ENCODE data around the gene ZNRF3. TPM values are rescaled to one million over a fixed set of nuclear protein-coding genes. Genes with fewer than 3 reads are reported as not detected.

ZNRF3 gene
- total RNA-seq, 1 donor: 6.9 TPM

DNA sequence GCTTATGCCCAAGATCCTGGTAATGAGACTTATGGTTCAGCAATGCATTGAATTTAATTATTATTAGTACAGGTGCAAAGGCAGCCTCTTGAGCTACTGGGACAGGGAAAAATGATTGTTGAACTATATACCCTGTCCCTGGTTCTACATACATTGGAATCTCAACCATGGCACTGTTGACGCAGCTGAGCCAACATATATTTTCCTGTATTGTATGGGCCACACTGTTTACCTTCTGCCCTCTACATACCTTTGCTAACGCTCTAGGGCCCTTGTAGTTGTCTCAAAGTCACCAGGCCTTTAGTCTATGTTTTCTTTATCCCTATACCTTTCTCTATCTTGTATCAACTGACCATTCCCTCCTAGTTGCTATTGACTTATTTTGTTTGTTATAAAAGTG is 212.1 kb downstream of the ZNRF3 start:
- H3K9me3 ChIP-seq (ENCODE audit: low read depth, low read length): no peaks in the 10 kb centered on the region
- no peak for DNase-seq (ENCODE audit: insufficient read length, low spot score, missing footprints)
- H3K27me3 ChIP-seq (ENCODE audit: insufficient read depth, low read length): no peaks in the 10 kb centered on the region
- H4K20me1 ChIP-seq (ENCODE audit: insufficient read depth, low read length): no peaks in the 10 kb centered on the region
- H3K79me2 ChIP-seq (ENCODE audit: insufficient read depth, low read length): no peaks in the 10 kb centered on the region
- no peak overlapping the region for H3K27ac ChIP-seq (ENCODE audit: low read depth, low read length)
- no peak overlapping the region for H2AFZ ChIP-seq (ENCODE audit: low read length)
- H3K36me3 ChIP-seq (ENCODE audit: insufficient read depth, low read length): no peaks in the 10 kb centered on the region
- H3K4me1 ChIP-seq (ENCODE audit: insufficient read depth, low read length): peaks cover 15% of the 10 kb centered on the region
- H3K4me2 ChIP-seq (ENCODE audit: insufficient read depth, low read length): no peak overlapping the region
- TF ChIP-seq, protein P1, sequence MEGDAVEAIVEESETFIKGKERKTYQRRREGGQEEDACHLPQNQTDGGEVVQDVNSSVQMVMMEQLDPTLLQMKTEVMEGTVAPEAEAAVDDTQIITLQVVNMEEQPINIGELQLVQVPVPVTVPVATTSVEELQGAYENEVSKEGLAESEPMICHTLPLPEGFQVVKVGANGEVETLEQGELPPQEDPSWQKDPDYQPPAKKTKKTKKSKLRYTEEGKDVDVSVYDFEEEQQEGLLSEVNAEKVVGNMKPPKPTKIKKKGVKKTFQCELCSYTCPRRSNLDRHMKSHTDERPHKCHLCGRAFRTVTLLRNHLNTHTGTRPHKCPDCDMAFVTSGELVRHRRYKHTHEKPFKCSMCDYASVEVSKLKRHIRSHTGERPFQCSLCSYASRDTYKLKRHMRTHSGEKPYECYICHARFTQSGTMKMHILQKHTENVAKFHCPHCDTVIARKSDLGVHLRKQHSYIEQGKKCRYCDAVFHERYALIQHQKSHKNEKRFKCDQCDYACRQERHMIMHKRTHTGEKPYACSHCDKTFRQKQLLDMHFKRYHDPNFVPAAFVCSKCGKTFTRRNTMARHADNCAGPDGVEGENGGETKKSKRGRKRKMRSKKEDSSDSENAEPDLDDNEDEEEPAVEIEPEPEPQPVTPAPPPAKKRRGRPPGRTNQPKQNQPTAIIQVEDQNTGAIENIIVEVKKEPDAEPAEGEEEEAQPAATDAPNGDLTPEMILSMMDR (IDR thresholded peaks at IDR 0.05; ENCODE audit: extremely low read depth, low read depth, low read length): no peak
- no peak overlapping the region for H3K4me3 ChIP-seq (ENCODE audit: insufficient read depth, low read length)

DNA sequence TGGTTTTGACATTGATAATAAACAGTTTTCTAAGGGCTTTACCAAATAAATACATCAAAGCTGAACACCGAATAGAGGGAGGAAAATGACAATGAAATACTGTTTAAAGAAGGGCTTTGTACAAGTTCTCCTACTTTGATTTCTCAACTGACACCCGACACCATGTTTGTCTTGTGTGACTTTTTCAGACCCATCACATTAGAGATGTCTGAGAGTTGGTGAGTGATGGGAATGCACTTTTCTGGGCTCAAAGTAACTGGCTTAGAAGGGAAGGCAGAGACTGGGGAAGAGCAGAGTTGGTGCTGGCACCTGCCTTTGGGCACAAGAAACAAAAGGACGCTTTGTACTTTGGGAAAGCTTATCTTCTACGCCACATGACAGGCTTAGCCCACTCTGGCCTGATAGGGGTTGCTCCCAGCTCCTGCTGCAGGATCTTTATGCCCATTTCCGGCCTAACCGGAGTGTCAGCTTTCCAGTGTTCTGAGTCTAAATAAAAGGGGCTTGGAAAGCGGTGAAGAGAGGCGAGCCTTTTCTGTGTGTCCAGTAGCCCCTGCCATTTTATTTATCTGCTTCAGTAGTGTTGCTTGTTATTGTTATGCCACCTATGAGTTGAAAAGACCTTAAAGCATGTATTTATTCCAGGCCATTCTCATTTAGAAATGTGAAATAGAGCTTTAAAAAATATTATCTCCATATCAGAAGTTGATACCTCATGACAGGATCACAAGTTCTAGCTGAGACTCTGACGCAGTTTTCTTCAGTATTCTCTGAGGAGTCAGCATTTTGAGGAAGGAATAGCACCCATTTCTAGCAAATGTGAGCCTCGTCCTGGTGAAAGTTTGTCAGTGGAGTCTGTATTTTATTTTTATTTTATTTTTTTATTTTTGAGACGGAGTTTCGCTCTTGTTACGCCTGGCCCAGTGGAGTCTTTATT is 213.6 kb downstream of the ZNRF3 start:
- Histone ChIP-seq H3K4me3 (ENCODE audit: insufficient read depth, low read length) (no peak overlapping the region), H3K36me3 (ENCODE audit: insufficient read depth, low read length) (no peaks in the 10 kb centered on the region), H3K4me1 (ENCODE audit: insufficient read depth, low read length) (peaks cover 15% of the 10 kb centered on the region), H3K9me3 (ENCODE audit: low read depth, low read length) (no peaks in the 10 kb centered on the region), H3K27me3 (ENCODE audit: insufficient read depth, low read length) (no peaks in the 10 kb centered on the region), H3K4me2 (ENCODE audit: insufficient read depth, low read length) (no peak overlapping the region), H4K20me1 (ENCODE audit: insufficient read depth, low read length) (no peaks in the 10 kb centered on the region), H3K79me2 (ENCODE audit: insufficient read depth, low read length) (no peaks in the 10 kb centered on the region), H2AFZ (ENCODE audit: low read length) (no peak overlapping the region), H3K27ac (ENCODE audit: low read depth, low read length) (no peak overlapping the region)
- peak; percentile 9 for DNase-seq (ENCODE audit: insufficient read length, low spot score, missing footprints)
- TF ChIP-seq, protein P1 (IDR thresholded peaks at IDR 0.05; ENCODE audit: extremely low read depth, low read depth, low read length): no peak

DNA sequence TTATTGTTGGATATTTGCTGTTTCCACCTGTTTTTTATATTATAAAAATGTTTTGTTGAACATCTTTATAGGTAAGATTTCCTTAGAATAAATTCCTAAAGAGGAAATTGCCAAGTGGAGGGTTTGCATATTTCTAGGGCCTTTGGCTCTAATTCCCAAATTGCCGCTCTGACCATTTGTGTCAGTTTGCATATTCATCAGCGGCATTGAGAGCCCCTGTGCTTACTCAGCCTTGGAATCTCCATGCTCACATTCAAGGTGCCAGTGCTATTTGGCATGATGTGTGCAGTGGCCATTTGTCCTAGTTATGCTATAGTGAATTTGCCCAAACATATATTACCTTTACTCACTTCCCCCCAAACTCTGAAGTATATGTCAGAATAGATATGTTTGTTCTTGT is 214.9 kb downstream of the ZNRF3 start:
- no peak for DNase-seq (ENCODE audit: insufficient read length, low spot score, missing footprints)
- no peak overlapping the region for H3K27ac ChIP-seq (ENCODE audit: low read depth, low read length)

DNA sequence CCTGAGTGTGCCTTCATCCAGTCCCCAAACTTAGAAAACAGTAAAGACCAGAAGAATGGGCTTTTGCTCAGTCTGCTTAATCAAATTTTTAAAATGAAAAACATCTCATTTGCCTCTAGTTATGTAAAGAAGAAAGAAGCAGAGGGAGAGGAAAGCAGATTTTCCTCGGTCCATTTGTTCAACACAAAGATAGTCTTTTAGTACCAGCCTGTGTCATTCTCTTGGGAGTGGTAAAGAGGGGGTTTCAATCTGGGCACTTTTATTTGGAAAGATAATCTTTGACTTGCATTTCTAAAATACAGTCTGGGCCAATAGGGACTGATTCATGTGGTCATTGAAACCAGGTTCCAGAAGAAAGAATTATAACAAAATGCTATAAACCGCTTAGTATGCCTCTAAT is 218.9 kb downstream of the ZNRF3 start:
- H2AFZ ChIP-seq (ENCODE audit: low read length): no peak overlapping the region
- no peaks in the 10 kb centered on the region for H3K27me3 ChIP-seq (ENCODE audit: insufficient read depth, low read length)
- H3K79me2 ChIP-seq (ENCODE audit: insufficient read depth, low read length): no peaks in the 10 kb centered on the region
- H3K9me3 ChIP-seq (ENCODE audit: low read depth, low read length): no peaks in the 10 kb centered on the region
- H3K4me2 ChIP-seq (ENCODE audit: insufficient read depth, low read length): no peak overlapping the region
- H3K36me3 ChIP-seq (ENCODE audit: insufficient read depth, low read length): no peaks in the 10 kb centered on the region
- no peak overlapping the region for H3K4me3 ChIP-seq (ENCODE audit: insufficient read depth, low read length)
- H3K27ac ChIP-seq (ENCODE audit: low read depth, low read length): no peak overlapping the region
- no peak for DNase-seq (ENCODE audit: insufficient read length, low spot score, missing footprints)
- no peaks in the 10 kb centered on the region for H4K20me1 ChIP-seq (ENCODE audit: insufficient read depth, low read length)
- TF ChIP-seq, protein P1 (IDR thresholded peaks at IDR 0.05; ENCODE audit: extremely low read depth, low read depth, low read length): no peak
- no peaks in the 10 kb centered on the region for H3K4me1 ChIP-seq (ENCODE audit: insufficient read depth, low read length)

More for the DNA sequence above, 214.9 kb downstream of the ZNRF3 start:
- Histone ChIP-seq H3K27me3 (ENCODE audit: insufficient read depth, low read length) (no peaks in the 10 kb centered on the region), H3K4me3 (ENCODE audit: insufficient read depth, low read length) (no peak overlapping the region), H3K36me3 (ENCODE audit: insufficient read depth, low read length) (no peaks in the 10 kb centered on the region), H2AFZ (ENCODE audit: low read length) (no peak overlapping the region), H3K4me2 (ENCODE audit: insufficient read depth, low read length) (no peak overlapping the region), H3K79me2 (ENCODE audit: insufficient read depth, low read length) (no peaks in the 10 kb centered on the region), H4K20me1 (ENCODE audit: insufficient read depth, low read length) (no peaks in the 10 kb centered on the region), H3K9me3 (ENCODE audit: low read depth, low read length) (no peaks in the 10 kb centered on the region), H3K4me1 (ENCODE audit: insufficient read depth, low read length) (peaks cover 10% of the 10 kb centered on the region)
- TF ChIP-seq, protein P1 (IDR thresholded peaks at IDR 0.05; ENCODE audit: extremely low read depth, low read depth, low read length): no peak

All from osteoblast (primary cell).